CD4-positive, alpha-beta memory T cell (primary cell): ENCODE data around the gene ACSL6. TPM values are rescaled to one million over a fixed set of nuclear protein-coding genes. Genes with fewer than 3 reads are reported as not detected.
"Not testable (repeated sequence)": the region's sequence is repeated elsewhere in the genome, so short reads cannot be mapped to it uniquely, and the experiment has no call there.

Experiments
- CTCF ChIA-PET: fragments of 350-600 bp; sonication (Branson Sonifier 250); formaldehyde crosslinking; loops from one replicate; lab custom pipeline; 2021; ENCODE audit warnings: inconsistent platforms; ENCODE audit not compliant: partially characterized antibody; lab: Charles Lee
- POLR2A ChIA-PET: fragments of 350-600 bp; sonication (Branson Sonifier 250); formaldehyde crosslinking; loops from one replicate; lab custom pipeline; 2021; ENCODE audit not compliant: partially characterized antibody; lab: Charles Lee
- DNase-seq, 5 donors: peaks; one replicate each; pipeline versions ENCODE4 v3.0.0 to v3.0.0-alpha.2; 2020 to 2022; ENCODE audit warnings: mixed read lengths in 1 of 5
- H3K27ac ChIP-seq: one replicate; pipeline ENCODE4 v1.7.0; 2013; ENCODE audit warnings: low read depth, low read length
- H3K27me3 ChIP-seq: 2 replicates; pipeline ENCODE4 v1.7.0; 2013; ENCODE audit warnings: mild to moderate bottlenecking, low read length, moderate library complexity; ENCODE audit not compliant: insufficient read depth
- H3K36me3 ChIP-seq: 2 replicates; pipeline ENCODE4 v1.7.0; 2013; ENCODE audit warnings: mild to moderate bottlenecking, low read length, moderate library complexity; ENCODE audit not compliant: insufficient read depth
- H3K4me1 ChIP-seq: 2 replicates; pipeline ENCODE4 v1.7.0; 2013; ENCODE audit warnings: mild to moderate bottlenecking, low read length, moderate library complexity; ENCODE audit not compliant: insufficient read depth
- H3K4me3 ChIP-seq, 2 donors: one replicate each; pipeline ENCODE4 v1.7.0; 2013; ENCODE audit warnings: low read length in 2 of 2, mild to moderate bottlenecking in 1 of 2
- H3K9me3 ChIP-seq, 2 donors: one replicate each; pipeline ENCODE4 v1.7.0; 2013; ENCODE audit warnings: low read length in 2 of 2, control low read depth in 1 of 2; ENCODE audit not compliant: control insufficient read depth in 1 of 2
- H3K27ac Mint-ChIP-seq, 7 donors: one replicate each; pipeline ENCODE4 v1.8.0; 2020 to 2021; ENCODE audit warnings: mixed read lengths in 7 of 7, mild to moderate bottlenecking in 6 of 7, inconsistent platforms in 3 of 7, moderate library complexity in 3 of 7
- H3K27me3 Mint-ChIP-seq, 2 donors: one replicate each; pipeline ENCODE4 v1.8.0; 2020 to 2021; ENCODE audit warnings: mixed read lengths in 2 of 2
- H3K36me3 Mint-ChIP-seq, 2 donors: one replicate each; pipeline ENCODE4 v1.8.0; 2020 to 2021; ENCODE audit warnings: mixed read lengths in 2 of 2, inconsistent platforms in 1 of 2, mild to moderate bottlenecking in 1 of 2
- H3K4me1 Mint-ChIP-seq, 4 donors: one replicate each; pipeline ENCODE4 v1.8.0; 2020 to 2021; ENCODE audit warnings: mixed read lengths in 4 of 4, mild to moderate bottlenecking in 1 of 4
- H3K4me3 Mint-ChIP-seq, 8 donors: one replicate each; pipeline ENCODE4 v1.8.0; 2020 to 2021; ENCODE audit warnings: mixed read lengths in 8 of 8, mild to moderate bottlenecking in 7 of 8, moderate library complexity in 6 of 8, inconsistent platforms in 3 of 8
- H3K9me3 Mint-ChIP-seq, 8 donors: one replicate each; pipeline ENCODE4 v1.8.0; 2020 to 2021; ENCODE audit warnings: mixed read lengths in 8 of 8, mild to moderate bottlenecking in 5 of 8, inconsistent platforms in 3 of 8, moderate library complexity in 1 of 8
- intact Hi-C: fragments of 100-400 bp; cut with micrococcal nuclease; formaldehyde crosslinking; loops from one replicate; pipeline ENCODE4 v1.15.1; 2023
- polyA plus RNA-seq, 2 donors: library from polyadenylated mRNA; unstranded; fragments of 300-500 nt; fragmentation: Illumina TruSeq; gene quantifications; one replicate each; pipeline ENCODE4 v1.2.3, GENCODE V29; 2021
- total RNA-seq, 2 experiments: library from RNA; stranded (reverse); gene quantifications; one replicate each; pipeline ENCODE4 v1.2.3, GENCODE V29; 2021

Gene ACSL6
- total and polyA plus RNA-seq, 4 experiments from 2014 or later = 11.1 to 51.7 (median 34.4) TPM

DNA sequence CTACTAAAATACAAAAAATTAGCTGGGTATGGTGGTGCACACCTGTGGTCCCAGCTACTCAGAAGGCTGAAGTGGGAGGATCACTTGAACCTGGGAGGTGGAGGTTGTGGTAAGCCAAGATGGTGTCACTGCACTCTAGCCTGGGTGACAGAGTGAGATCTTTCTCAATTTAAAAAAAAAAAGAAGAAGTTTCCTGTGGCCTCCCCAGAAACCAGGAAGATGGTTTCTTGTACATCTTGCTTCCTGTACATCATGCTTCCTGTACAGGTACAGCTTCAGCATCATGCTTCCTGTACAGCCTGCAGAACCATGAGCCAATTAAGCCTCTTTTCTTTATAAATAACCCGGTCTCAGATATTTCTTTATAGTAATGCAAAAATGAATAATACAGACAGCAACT, 109.2 kb downstream of the ACSL6 start:
- H3K27ac ChIP-seq, H3K27me3 Mint-ChIP-seq, intact Hi-C loops, POLR2A ChIA-PET, H3K4me3 ChIP-seq, CTCF ChIA-PET, H3K9me3 ChIP-seq, H3K27me3 ChIP-seq, H3K36me3 ChIP-seq: not testable (repeated sequence)
- H3K27ac Mint-ChIP-seq = peak overlapping the region; percentile 49 to 95 (median 76)
- peaks cover 55 to 79% of the 10 kb centered on the region in 2 donors for H3K36me3 Mint-ChIP-seq
- peaks cover 5 to 73% (median 62%) of the 10 kb centered on the region in 8 donors for H3K9me3 Mint-ChIP-seq
- peak overlapping the region in 6 of 8 donors; percentile 25 to 69 (median 56) for H3K4me3 Mint-ChIP-seq
- peak in 4 of 5 donors; percentile 29 to 65 (median 43) for DNase-seq
- peaks cover 13 to 44% (median 23%) of the 10 kb centered on the region in 4 donors for H3K4me1 Mint-ChIP-seq
- peaks cover 22% of the 10 kb centered on the region for H3K4me1 ChIP-seq

Other genes with a start within 250 kb of the ACSL6 start
- gene FNIP1, start 214.6 kb downstream of the ACSL6 start, total RNA-seq = 10 to 100 TPM; 34.9 to 35.9 TPM
- gene FNIP1, start 214.6 kb downstream of the ACSL6 start, polyA plus RNA-seq = 10 to 100 TPM in 1 of 2 donors, 1 to 10 TPM in 1; 8.2 to 11.6 TPM
- 1 to 10 TPM; 3.6 to 6.2 TPM for gene MEIKIN, start 66.0 kb downstream of the ACSL6 start, total RNA-seq
- gene MEIKIN, start 66.0 kb downstream of the ACSL6 start, polyA plus RNA-seq = not detected
- gene IL3, start 49.0 kb upstream of the ACSL6 start, total RNA-seq = not detected
- gene IL3, start 49.0 kb upstream of the ACSL6 start, polyA plus RNA-seq = not detected
- not detected for gene CSF2, start 62.1 kb upstream of the ACSL6 start, total RNA-seq
- gene CSF2, start 62.1 kb upstream of the ACSL6 start, polyA plus RNA-seq = under 1 TPM in 1 of 2 donors, not detected in 1; 0.77 TPM
- gene P4HA2, start 216.2 kb upstream of the ACSL6 start, total RNA-seq = under 1 TPM; 0.28 to 0.96 TPM
- under 1 TPM in 1 of 2 donors, not detected in 1; 0.14 TPM for gene P4HA2, start 216.2 kb upstream of the ACSL6 start, polyA plus RNA-seq
- gene PDLIM4, start 246.0 kb upstream of the ACSL6 start, total RNA-seq = not detected
- gene PDLIM4, start 246.0 kb upstream of the ACSL6 start, polyA plus RNA-seq = not detected